ENCODE data around the gene CDC5L. TPM values are rescaled to one million over a fixed set of nuclear protein-coding genes. Genes with fewer than 3 reads are reported as not detected.

The CDC5L gene
- polyA plus RNA-seq, 1 of the 3 experiments (the other 2 are of a cell fraction): 6.0 TPM

DNA sequence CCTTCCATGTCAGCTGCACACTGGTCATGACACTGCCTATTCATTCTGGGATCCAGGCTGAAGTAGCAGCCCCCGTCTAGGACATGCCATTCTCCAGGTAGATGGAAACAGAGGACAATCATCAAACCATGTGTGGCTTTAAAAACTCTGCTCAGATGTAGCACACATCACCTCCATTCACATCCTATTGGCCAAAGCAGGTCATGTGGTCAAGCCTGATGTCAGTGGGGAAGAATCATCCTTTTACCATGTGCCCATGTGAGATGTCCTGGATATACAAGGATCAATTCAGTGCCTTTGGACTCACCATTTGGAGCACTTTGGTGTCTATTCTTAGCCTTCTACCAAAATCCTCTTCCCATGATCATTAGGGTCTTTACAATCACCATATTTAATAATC lies 99.5 kb downstream of the CDC5L start:
- ChIA-PET CTCF (interaction anchor here (1.1 to 5.3 kb wide), 2 partner anchors 11 to 56 kb away, joined by 3 to 46 read pairs; no protein-coding TSS in a partner anchor), POLR2A (no interaction called here)

DNA sequence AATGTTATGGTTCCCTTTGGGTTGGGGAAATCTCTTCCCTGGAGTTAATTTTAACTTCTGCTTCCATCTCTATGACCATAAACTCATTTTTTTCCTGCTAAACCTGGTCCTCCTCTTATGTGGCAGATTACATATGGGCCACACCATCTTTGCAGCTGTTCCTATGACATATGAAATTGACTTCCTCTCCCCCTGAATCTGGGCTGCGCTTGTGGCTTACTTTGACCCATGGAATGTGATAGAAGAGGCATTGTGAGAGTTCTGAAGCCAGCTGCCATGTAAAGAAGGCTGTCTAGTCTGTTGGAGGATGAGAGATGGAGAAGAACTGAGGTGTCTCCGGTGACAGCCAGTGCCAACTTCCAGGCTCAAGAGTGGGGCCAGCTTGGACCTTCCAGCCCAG lies 100.1 kb downstream of the CDC5L start:
- no peaks in the 10 kb centered on the region for H3K27me3 ChIP-seq (ENCODE audit: insufficient read depth)
- H3K9ac ChIP-seq: no peak overlapping the region
- H3K9me2 ChIP-seq: no peaks in the 10 kb centered on the region
- no peak overlapping the region for H3K27ac ChIP-seq (ENCODE audit: low read depth in 2 of 2, low read length in 1 of 2)
- no peaks in the 10 kb centered on the region for H3K9me3 ChIP-seq
- TF ChIP-seq TCF12 (IDR thresholded peaks at IDR 0.05) (peak; percentile 7; the same call in 1 of the 2 replicates), TAF1 (IDR thresholded peaks at IDR 0.05; ENCODE audit: borderline replicate concordance, low read depth, low read length) (no peak)
- no peak overlapping the region for H3K4me2 ChIP-seq
- H3K4me1 ChIP-seq (ENCODE audit: control insufficient read depth in 1 of 2, insufficient read depth in 2 of 2, low read depth in 1 of 2, low read length in 1 of 2): peaks cover 0 to 13% of the 10 kb centered on the region in 2 experiments; a peak in 3 of 4 replicates
- H3F3A ChIP-seq (replicated peaks; ENCODE audit: insufficient read depth): peaks cover 15% of the 10 kb centered on the region
- H3K4me3 ChIP-seq (ENCODE audit: low read depth in 2 of 2, low read length in 1 of 2): no peak overlapping the region
- no peaks in the 10 kb centered on the region for H3K36me3 ChIP-seq (replicated peaks in 1 of 2; ENCODE audit: control insufficient read depth in 1 of 2, insufficient read depth in 2 of 2, low read length in 1 of 2)
- H3K79me2 ChIP-seq (ENCODE audit: insufficient read depth): no peaks in the 10 kb centered on the region
- H2AFZ ChIP-seq (ENCODE audit: low read depth): no peak overlapping the region
- DNase-seq: no peak
- no peaks in the 10 kb centered on the region for H4K20me1 ChIP-seq (ENCODE audit: insufficient read depth)
- CTCF ChIA-PET: interaction anchor here (1.1 to 5.3 kb wide), 2 partner anchors 11 to 56 kb away, joined by 3 to 46 read pairs; no protein-coding TSS in a partner anchor
- WGBS (ENCODE audit: low lambda C conversion rate): 75% methylated on average over 2 of the region's 2 CpGs
- POLR2A ChIA-PET: no interaction called here

More for the DNA sequence above, 99.5 kb downstream of the CDC5L start:
- no peaks in the 10 kb centered on the region for H3K79me2 ChIP-seq (ENCODE audit: insufficient read depth)
- no peaks in the 10 kb centered on the region for H3K27me3 ChIP-seq (ENCODE audit: insufficient read depth)
- H3K9me2 ChIP-seq: no peaks in the 10 kb centered on the region
- no peak for DNase-seq
- 100% methylated on average over 1 of the region's 1 CpG for WGBS (ENCODE audit: low lambda C conversion rate)
- H3K9ac ChIP-seq: no peak overlapping the region
- peaks cover 15% of the 10 kb centered on the region for H3F3A ChIP-seq (replicated peaks; ENCODE audit: insufficient read depth)
- no peak overlapping the region for H2AFZ ChIP-seq (ENCODE audit: low read depth)
- no peak overlapping the region for H3K27ac ChIP-seq (ENCODE audit: low read depth in 2 of 2, low read length in 1 of 2)
- peaks cover 0 to 13% of the 10 kb centered on the region in 2 experiments; a peak in 3 of 4 replicates for H3K4me1 ChIP-seq (ENCODE audit: control insufficient read depth in 1 of 2, insufficient read depth in 2 of 2, low read depth in 1 of 2, low read length in 1 of 2)
- H3K9me3 ChIP-seq: no peaks in the 10 kb centered on the region
- no peaks in the 10 kb centered on the region for H3K36me3 ChIP-seq (replicated peaks in 1 of 2; ENCODE audit: control insufficient read depth in 1 of 2, insufficient read depth in 2 of 2, low read length in 1 of 2)
- H3K4me2 ChIP-seq: no peak overlapping the region
- no peak overlapping the region for H3K4me3 ChIP-seq (ENCODE audit: low read depth in 2 of 2, low read length in 1 of 2)
- TF ChIP-seq FOSL2 (IDR thresholded peaks at IDR 0.05; ENCODE audit: borderline replicate concordance, low read depth) (no peak), NRF1 (IDR thresholded peaks at IDR 0.05; ENCODE audit: low read depth, low read length) (no peak), EZH2phosphoT487 (IDR thresholded peaks at IDR 0.05; ENCODE audit: borderline replicate concordance, low read depth) (no peak), RAD21 (IDR thresholded peaks at IDR 0.05; ENCODE audit: low read length) (no peak), TAF1 (IDR thresholded peaks at IDR 0.05; ENCODE audit: borderline replicate concordance, low read depth, low read length) (no peak), CHD2 (IDR thresholded peaks at IDR 0.05; ENCODE audit: low read length, partially characterized antibody) (no peak)
- TF ChIP-seq, protein P1, sequence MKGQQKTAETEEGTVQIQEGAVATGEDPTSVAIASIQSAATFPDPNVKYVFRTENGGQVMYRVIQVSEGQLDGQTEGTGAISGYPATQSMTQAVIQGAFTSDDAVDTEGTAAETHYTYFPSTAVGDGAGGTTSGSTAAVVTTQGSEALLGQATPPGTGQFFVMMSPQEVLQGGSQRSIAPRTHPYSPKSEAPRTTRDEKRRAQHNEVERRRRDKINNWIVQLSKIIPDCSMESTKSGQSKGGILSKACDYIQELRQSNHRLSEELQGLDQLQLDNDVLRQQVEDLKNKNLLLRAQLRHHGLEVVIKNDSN (IDR thresholded peaks at IDR 0.05; ENCODE audit: borderline replicate concordance, low read depth): peak; percentile 27; the same call in 1 of the 2 replicates
- no peaks in the 10 kb centered on the region for H4K20me1 ChIP-seq (ENCODE audit: insufficient read depth)

DNA sequence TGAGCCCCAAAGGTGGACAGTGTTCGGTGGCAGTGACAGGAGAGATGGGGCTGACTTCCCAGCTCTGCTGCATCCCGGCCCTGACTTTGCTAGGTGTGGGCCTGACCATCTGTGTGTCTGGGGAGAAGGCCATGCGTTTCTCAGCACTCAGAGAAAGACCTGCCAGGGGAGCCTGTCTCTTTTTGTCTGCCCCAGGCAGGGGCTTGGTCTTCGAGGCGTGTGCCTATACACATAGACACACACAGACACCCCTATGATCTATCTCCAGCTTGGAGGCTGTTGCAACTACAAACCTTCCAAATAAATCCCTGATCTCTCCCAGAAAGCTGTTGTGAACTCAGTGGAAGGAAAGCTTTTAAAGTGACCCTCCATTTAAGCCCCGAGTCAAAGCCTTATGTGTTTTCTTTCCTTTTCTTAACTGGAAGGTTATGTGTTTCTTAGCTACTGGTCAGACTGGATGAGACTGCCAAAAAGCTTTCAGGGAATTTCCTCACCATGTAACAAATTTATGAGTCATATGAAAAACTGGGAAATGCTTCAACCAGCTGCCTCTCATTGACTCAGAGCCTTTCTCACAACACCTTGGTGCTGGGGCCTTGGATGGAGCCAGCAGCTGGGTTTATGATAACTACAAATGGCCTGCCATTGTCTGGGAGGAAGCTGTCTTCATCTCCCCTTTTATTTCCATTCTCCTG lies 102.6 kb downstream of the CDC5L start:
- H3K36me3 ChIP-seq (replicated peaks in 1 of 2; ENCODE audit: control insufficient read depth in 1 of 2, insufficient read depth in 2 of 2, low read length in 1 of 2): no peaks in the 10 kb centered on the region
- H3K4me2 ChIP-seq: peak overlapping the region; percentile 52
- H3K9me3 ChIP-seq: no peaks in the 10 kb centered on the region
- no peaks in the 10 kb centered on the region for H3K9me2 ChIP-seq
- no peaks in the 10 kb centered on the region for H3K27me3 ChIP-seq (ENCODE audit: insufficient read depth)
- no peak overlapping the region for H2AFZ ChIP-seq (ENCODE audit: low read depth)
- peak overlapping the region; percentile 47 for H3K9ac ChIP-seq
- H3K4me3 ChIP-seq (ENCODE audit: low read depth in 2 of 2, low read length in 1 of 2): no peak overlapping the region
- peaks cover 0 to 18% of the 10 kb centered on the region in 2 experiments; a peak in 3 of 4 replicates for H3K4me1 ChIP-seq (ENCODE audit: control insufficient read depth in 1 of 2, insufficient read depth in 2 of 2, low read depth in 1 of 2, low read length in 1 of 2)
- ChIA-PET POLR2A (no interaction called here), CTCF (interaction anchor here (1.2 to 2.1 kb wide), 4 partner anchors 8 to 59 kb away, joined by 3 to 18 read pairs (median 4); no protein-coding TSS in a partner anchor)
- H4K20me1 ChIP-seq (ENCODE audit: insufficient read depth): no peaks in the 10 kb centered on the region
- WGBS (ENCODE audit: low lambda C conversion rate): 26% methylated on average over 6 of the region's 6 CpGs
- no peaks in the 10 kb centered on the region for H3K79me2 ChIP-seq (ENCODE audit: insufficient read depth)
- H3K27ac ChIP-seq (ENCODE audit: low read depth in 2 of 2, low read length in 1 of 2): peak overlapping the region; percentile 24 to 76; a peak in 3 of 4 replicates
- peaks cover 15% of the 10 kb centered on the region for H3F3A ChIP-seq (replicated peaks; ENCODE audit: insufficient read depth)
- DNase-seq: no peak
- TF ChIP-seq NFIC (IDR thresholded peaks at IDR 0.05; ENCODE audit: borderline replicate concordance) (peak; percentile 94), CHD2 (IDR thresholded peaks at IDR 0.05; ENCODE audit: low read length, partially characterized antibody) (no peak), SIN3A (IDR thresholded peaks at IDR 0.05; ENCODE audit: borderline replicate concordance, low read depth, low read length) (no peak), SMC3 (IDR thresholded peaks at IDR 0.05; ENCODE audit: low read depth, low read length) (no peak), YY1 (IDR thresholded peaks at IDR 0.05; ENCODE audit: low read depth) (no peak), RXRA (IDR thresholded peaks at IDR 0.05; ENCODE audit: borderline replicate concordance, low read depth) (peak; percentile 60; the same call in 1 of the 2 replicates), MEF2A (IDR thresholded peaks at IDR 0.05; ENCODE audit: borderline replicate concordance, low read depth) (no peak), JUND (IDR thresholded peaks at IDR 0.05) (peak; percentile 93)
- TF ChIP-seq, protein P2, sequence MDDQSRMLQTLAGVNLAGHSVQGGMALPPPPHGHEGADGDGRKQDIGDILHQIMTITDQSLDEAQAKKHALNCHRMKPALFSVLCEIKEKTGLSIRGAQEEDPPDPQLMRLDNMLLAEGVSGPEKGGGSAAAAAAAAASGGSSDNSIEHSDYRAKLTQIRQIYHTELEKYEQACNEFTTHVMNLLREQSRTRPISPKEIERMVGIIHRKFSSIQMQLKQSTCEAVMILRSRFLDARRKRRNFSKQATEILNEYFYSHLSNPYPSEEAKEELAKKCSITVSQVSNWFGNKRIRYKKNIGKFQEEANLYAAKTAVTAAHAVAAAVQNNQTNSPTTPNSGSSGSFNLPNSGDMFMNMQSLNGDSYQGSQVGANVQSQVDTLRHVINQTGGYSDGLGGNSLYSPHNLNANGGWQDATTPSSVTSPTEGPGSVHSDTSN (IDR thresholded peaks at IDR 0.05): peak; percentile 85
- TF ChIP-seq, protein P1 (IDR thresholded peaks at IDR 0.05; ENCODE audit: borderline replicate concordance, low read depth): no peak
- TF ChIP-seq, protein P3, sequence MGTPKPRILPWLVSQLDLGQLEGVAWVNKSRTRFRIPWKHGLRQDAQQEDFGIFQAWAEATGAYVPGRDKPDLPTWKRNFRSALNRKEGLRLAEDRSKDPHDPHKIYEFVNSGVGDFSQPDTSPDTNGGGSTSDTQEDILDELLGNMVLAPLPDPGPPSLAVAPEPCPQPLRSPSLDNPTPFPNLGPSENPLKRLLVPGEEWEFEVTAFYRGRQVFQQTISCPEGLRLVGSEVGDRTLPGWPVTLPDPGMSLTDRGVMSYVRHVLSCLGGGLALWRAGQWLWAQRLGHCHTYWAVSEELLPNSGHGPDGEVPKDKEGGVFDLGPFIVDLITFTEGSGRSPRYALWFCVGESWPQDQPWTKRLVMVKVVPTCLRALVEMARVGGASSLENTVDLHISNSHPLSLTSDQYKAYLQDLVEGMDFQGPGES (IDR thresholded peaks at IDR 0.05; ENCODE audit: low read depth, low read length): no peak

Measured in SK-N-SH (cell line).